Thyroid gland (tissue), 4 donors: ENCODE data around the gene RALGAPA1. TPM values are rescaled to one million over a fixed set of nuclear protein-coding genes. Genes with fewer than 3 reads are reported as not detected.
"Not testable (repeated sequence)": the region's sequence is repeated elsewhere in the genome, so short reads cannot be mapped to it uniquely, and the experiment has no call there.

ENCODE experiments used
- DNase-seq, 2 donors: peaks; one replicate each; pipeline ENCODE4 v3.0.0-alpha.2; 2019
- H3K27ac ChIP-seq, 3 donors: fragments of 200-600 bp; sonication (generic); 1 replicate in 2 of 3; 2 replicates in 1 of 3; pipeline ENCODE4 v1.5.1; 2016 to 2019; ENCODE audit warnings: mild to moderate bottlenecking in 1 of 3, moderate library complexity in 1 of 3
- H3K27me3 ChIP-seq: fragments of 200-600 bp; sonication (generic); one replicate; pipeline ENCODE4 v1.5.1; 2019
- H3K36me3 ChIP-seq, 2 donors: fragments of 200-600 bp; sonication (generic); one replicate each; pipeline ENCODE4 v1.5.1; 2016 to 2019
- H3K4me1 ChIP-seq, 2 donors: fragments of 200-600 bp; sonication (generic); one replicate each; pipeline ENCODE4 v1.5.1; 2017 to 2019
- H3K4me3 ChIP-seq, 3 donors: fragments of 200-600 bp; sonication (generic); replicated peaks in 1 of 3; 1 replicate in 2 of 3; 2 replicates in 1 of 3; pipeline ENCODE4 v1.5.1; 2016; ENCODE audit warnings: mild to moderate bottlenecking in 1 of 3
- H3K9me3 ChIP-seq: fragments of 200-600 bp; sonication (generic); one replicate; pipeline ENCODE4 v1.5.1; 2017
- CTCF ChIP-seq, 6 experiments: fragments of 200-600 bp in 3 of 6; fragments of 450-650 bp in 3 of 6; sonication (generic) in 3 of 6; IDR thresholded peaks; one replicate each; pipeline ENCODE4 v1.5.1; 2016 to 2019; ENCODE audit warnings: antibody characterized with exemption in 6 of 6, mild to moderate bottlenecking in 2 of 6, inconsistent platforms in 1 of 6, moderate library complexity in 1 of 6
- POLR2A ChIP-seq, 2 donors: fragments of 450-650 bp; IDR thresholded peaks; one replicate each; pipeline ENCODE4 v1.6.1; 2017; ENCODE audit warnings: antibody characterized with exemption in 2 of 2, mild to moderate bottlenecking in 2 of 2, moderate library complexity in 1 of 2
- WGBS, 2 donors: methylation state at CpG; one replicate each; pipeline ENCODE4 v1.1.5; 2017; 5-methylcytosine and 5-hydroxymethylcytosine counted together
- intact Hi-C: fragments of 100-400 bp; cut with DNase I; formaldehyde crosslinking; loops from one replicate; pipeline ENCODE4 v1.15.1; 2023
- total RNA-seq, 4 donors: library from RNA; depleted of rRNA; stranded (reverse); fragments of >200 nt; gene quantifications; one replicate each; pipeline ENCODE4 v1.2.3, GENCODE V29; 2016

The RALGAPA1 gene
- 100 to 1,000 TPM in 3 of 4 donors, 10 to 100 TPM in 1; 95.6 to 137 (median 111) TPM for total RNA-seq

GRCh38 chr14:35808638-35809563, at the start of gene RALGAPA1:
Gene RALGAPA1, minus strand, starts transcription at chr14:35809295. Its CDS starts 460 bp downstream, at chr14:35808835.
- H3K27ac ChIP-seq, result peak within 1 kb of the TSS; percentile 84 to 95 (median 90)
- H3K36me3 ChIP-seq, H3K27me3 ChIP-seq, H3K9me3 ChIP-seq, intact Hi-C loops: not testable (repeated sequence)
- WGBS, 2 donors, result 2% methylated on average over 19 to 23 of the region's 66 CpGs
- peak within 1 kb of the TSS; percentile 55 to 87 (median 77) for H3K4me3 ChIP-seq
- peak in 4 of 6 experiments; percentile 39 to 53 (median 42) for TF ChIP-seq CTCF (IDR thresholded peaks at IDR 0.05)
- peak in 1 of 2 donors; percentile 97 for TF ChIP-seq POLR2A (IDR thresholded peaks at IDR 0.05)
- peak; percentile 94 to 95 for DNase-seq
- H3K4me1 ChIP-seq, result peaks cover 17% of the 10 kb centered on the region in 2 donors

- Histone ChIP-seq H3K27me3 (no peaks in the 10 kb centered on the region), H3K36me3 (peaks cover 8% of the 10 kb centered on the region in 2 donors), H3K4me1 (peaks cover 5 to 7% of the 10 kb centered on the region in 2 donors), H3K4me3 (no peak overlapping the region), H3K9me3 (no peaks in the 10 kb centered on the region), H3K27ac (no peak overlapping the region)
- TF ChIP-seq CTCF (IDR thresholded peaks at IDR 0.05), result no peak
- no peak for TF ChIP-seq POLR2A (IDR thresholded peaks at IDR 0.05)
- no peak for DNase-seq
- intact Hi-C loops, result no loop called here
- WGBS, 2 donors, result 95 to 97% methylated on average over 7 of the region's 7 CpGs
These were observed 49.6 kb upstream of the RALGAPA1 start for GRCh38 chr14:35858521-35859209.

- no peaks in the 10 kb centered on the region for H3K27me3 ChIP-seq
- intact Hi-C loops, result no loop called here
- H3K9me3 ChIP-seq, result no peaks in the 10 kb centered on the region
- H3K36me3 ChIP-seq, result no peaks in the 10 kb centered on the region
- H3K4me3 ChIP-seq, result no peak overlapping the region
- H3K27ac ChIP-seq, result no peak overlapping the region
- TF ChIP-seq POLR2A (IDR thresholded peaks at IDR 0.05) (no peak), CTCF (IDR thresholded peaks at IDR 0.05) (no peak)
- H3K4me1 ChIP-seq, result peaks cover 5 to 7% of the 10 kb centered on the region in 2 donors
- WGBS, 2 donors, result 89 to 92% methylated on average over 6 of the region's 6 CpGs
- no peak for DNase-seq
These were observed 46.9 kb upstream of the RALGAPA1 start for GRCh38 chr14:35855876-35856481.

- WGBS, 2 donors, result 33 to 35% methylated on average over 1 of the region's 1 CpG
- H3K4me3 ChIP-seq, result no peak overlapping the region
- intact Hi-C loops, result no loop called here
- peak; percentile 4 to 17 for DNase-seq
- no peaks in the 10 kb centered on the region for H3K9me3 ChIP-seq
- H3K4me1 ChIP-seq, result peaks cover 5 to 7% of the 10 kb centered on the region in 2 donors
- no peaks in the 10 kb centered on the region for H3K27me3 ChIP-seq
- TF ChIP-seq POLR2A (IDR thresholded peaks at IDR 0.05) (no peak), CTCF (IDR thresholded peaks at IDR 0.05) (no peak)
- H3K27ac ChIP-seq, result no peak overlapping the region
- H3K36me3 ChIP-seq, result no peaks in the 10 kb centered on the region
These were observed 45.7 kb upstream of the RALGAPA1 start for GRCh38 chr14:35854696-35855270.
